H1 (cell line): ENCODE results near the gene BAIAP2. TPM values are rescaled to one million over a fixed set of nuclear protein-coding genes. Genes with fewer than 3 reads are reported as not detected.
A peak's percentile ranks its signal among the peaks of the same experiment; 100 is the strongest.

ENCODE experiments used
- CTCF ChIA-PET: fragments of 300-600 bp; sonication (Branson Sonifier 250); formaldehyde crosslinking; loops from one replicate; lab custom pipeline; 2021; ENCODE audit not compliant: partially characterized antibody; lab: Charles Lee
- POLR2A ChIA-PET: fragments of 300-600 bp; sonication (Branson Sonifier 250); formaldehyde crosslinking; loops from one replicate; lab custom pipeline; 2021; ENCODE audit warnings: inconsistent platforms; ENCODE audit not compliant: partially characterized antibody; lab: Charles Lee
- DNase-seq, 2 experiments: peaks; one replicate each; pipeline versions ENCODE4 v3.0.0 to v3.0.0-alpha.2; 2010 to 2022; ENCODE audit warnings: low spot score in 2 of 2, low read depth in 1 of 2, mixed read lengths in 1 of 2
- FAIRE-seq: peaks from 2 replicates; lab custom pipeline; 2011; peaks lifted over from hg19 to GRCh38; lab: Jason Lieb, UNC
- H2AFZ ChIP-seq: 2 replicates; pipeline ENCODE4 v1.8.1; 2012; ENCODE audit warnings: low read length, inconsistent platforms
- H2AK5ac ChIP-seq: 2 replicates; pipeline ENCODE4 v1.6.1; 2013; ENCODE audit warnings: low read depth, low read length
- H2BK120ac ChIP-seq: replicated peaks from 2 replicates; pipeline ENCODE3; 2013; ENCODE audit warnings: low read depth, low read length, inconsistent platforms
- H2BK12ac ChIP-seq: 2 replicates; pipeline ENCODE4 v1.6.1; 2013; ENCODE audit warnings: low read depth, low read length
- H2BK15ac ChIP-seq: 2 replicates; pipeline ENCODE4 v1.6.1; 2013; ENCODE audit warnings: low read length
- H2BK20ac ChIP-seq: 2 replicates; pipeline ENCODE4 v1.6.1; 2013; ENCODE audit warnings: low read length
- H2BK5ac ChIP-seq: 2 replicates; pipeline ENCODE4 v1.6.1; 2013; ENCODE audit warnings: low read depth, low read length
- H3K14ac ChIP-seq: 2 replicates; pipeline ENCODE4 v1.6.1; 2013; ENCODE audit warnings: inconsistent platforms; ENCODE audit not compliant: insufficient read length
- H3K18ac ChIP-seq: 2 replicates; pipeline ENCODE4 v1.6.1; 2013; ENCODE audit warnings: low read length; ENCODE audit errors: extremely low read depth
- H3K23ac ChIP-seq: 2 replicates; pipeline ENCODE4 v1.6.1; 2013; ENCODE audit warnings: inconsistent platforms; ENCODE audit not compliant: insufficient read length
- H3K23me2 ChIP-seq: 2 replicates; pipeline ENCODE4 v1.6.1; 2013; ENCODE audit warnings: low read depth, low read length
- H3K27ac ChIP-seq: 2 replicates; pipeline ENCODE4 v1.6.1; 2011; ENCODE audit warnings: low read depth, low read length, inconsistent platforms
- H3K27me3 ChIP-seq, 4 experiments: replicated peaks in 1 of 4; 1 replicate in 1 of 4; 2 replicates in 3 of 4; pipeline versions ENCODE4 v1.6.1 to v1.8.1; 2011 to 2013; ENCODE audit warnings: low read length in 3 of 4, mild to moderate bottlenecking in 3 of 4, inconsistent platforms in 2 of 4, mixed read lengths in 2 of 4, moderate library complexity in 1 of 4; ENCODE audit not compliant: control insufficient read depth in 3 of 4, insufficient read depth in 3 of 4; ENCODE audit errors: extremely low read depth in 1 of 4
- H3K36me3 ChIP-seq, 4 experiments: 2 replicates each; pipeline versions ENCODE4 v1.6.1 to v1.8.1; 2011 to 2013; ENCODE audit warnings: mild to moderate bottlenecking in 4 of 4, low read length in 3 of 4, moderate library complexity in 2 of 4, control low read depth in 1 of 4, inconsistent platforms in 1 of 4; ENCODE audit not compliant: insufficient read depth in 4 of 4, control insufficient read depth in 2 of 4
- H3K4ac ChIP-seq: replicated peaks from 2 replicates; pipeline ENCODE3; 2013; ENCODE audit warnings: low read length, low read depth, mixed read lengths, inconsistent platforms; ENCODE audit not compliant: insufficient read length
- H3K4me1 ChIP-seq, 4 experiments: replicated peaks in 1 of 4; 1 replicate in 1 of 4; 2 replicates in 3 of 4; pipeline versions ENCODE4 v1.6.1 to v1.8.1; 2011 to 2013; ENCODE audit warnings: low read length in 3 of 4, inconsistent platforms in 2 of 4, mixed read lengths in 1 of 4; ENCODE audit not compliant: insufficient read depth in 4 of 4, control insufficient read depth in 3 of 4
- H3K4me2 ChIP-seq, 2 experiments: 2 replicates each; pipeline versions ENCODE4 v1.6.1 to v1.8.1; 2011 to 2013; ENCODE audit warnings: low read depth in 2 of 2, low read length in 2 of 2, control low read depth in 1 of 2, inconsistent platforms in 1 of 2, mild to moderate bottlenecking in 1 of 2; ENCODE audit not compliant: insufficient read depth in 1 of 2
- H3K4me3 ChIP-seq, 4 experiments: fragments of 200-600, 300-600 bp in 1 of 4; sonication (generic), shearing (Covaris generic), sonication (Bioruptor Twin) in 1 of 4; 2 replicates each; pipeline versions ENCODE4 v1.5.1 to v1.8.1; 2011 to 2016; ENCODE audit warnings: low read length in 4 of 4, low read depth in 3 of 4, control low read depth in 2 of 4, inconsistent platforms in 2 of 4, mild to moderate bottlenecking in 2 of 4, mixed read lengths in 1 of 4, moderate library complexity in 1 of 4; ENCODE audit not compliant: insufficient read depth in 2 of 4; ENCODE audit errors: extremely low read depth in 1 of 4
- H3K56ac ChIP-seq: replicated peaks from 2 replicates; pipeline ENCODE3; 2013; ENCODE audit warnings: low read depth, mild to moderate bottlenecking, mixed read lengths, low read length, inconsistent platforms; ENCODE audit not compliant: insufficient read length
- H3K79me1 ChIP-seq: 2 replicates; pipeline ENCODE4 v1.6.1; 2013; ENCODE audit warnings: low read depth, low read length, control low read depth
- H3K79me2 ChIP-seq, 2 experiments: 2 replicates each; pipeline versions ENCODE4 v1.6.1 to v1.8.1; 2012 to 2013; ENCODE audit warnings: low read length in 2 of 2, mild to moderate bottlenecking in 2 of 2, inconsistent platforms in 1 of 2; ENCODE audit not compliant: insufficient read depth in 2 of 2, control insufficient read depth in 1 of 2
- H3K9ac ChIP-seq, 4 experiments: replicated peaks in 1 of 4; 1 replicate in 1 of 4; 2 replicates in 3 of 4; pipeline versions ENCODE4 v1.6.1 to v1.8.1; 2011 to 2013; ENCODE audit warnings: low read depth in 3 of 4, low read length in 3 of 4, control low read depth in 2 of 4, mild to moderate bottlenecking in 2 of 4, moderate library complexity in 2 of 4, inconsistent platforms in 1 of 4; ENCODE audit errors: extremely low read depth in 1 of 4
- H3K9me3 ChIP-seq, 2 experiments: 2 replicates each; pipeline versions ENCODE4 v1.6.1 to v1.8.1; 2012 to 2013; ENCODE audit warnings: mild to moderate bottlenecking in 2 of 2, moderate library complexity in 2 of 2, control low read depth in 1 of 2, inconsistent platforms in 1 of 2, low read depth in 1 of 2, low read length in 1 of 2, mixed read lengths in 1 of 2; ENCODE audit not compliant: insufficient read depth in 2 of 2
- H4K20me1 ChIP-seq, 2 experiments: replicated peaks in 1 of 2; 2 replicates each; pipeline versions ENCODE3 to v1.8.1; 2011 to 2013; ENCODE audit warnings: inconsistent platforms in 2 of 2, low read length in 2 of 2, mild to moderate bottlenecking in 1 of 2; ENCODE audit not compliant: insufficient read depth in 2 of 2, control insufficient read depth in 1 of 2
- H4K5ac ChIP-seq: 2 replicates; pipeline ENCODE4 v1.6.1; 2013; ENCODE audit warnings: low read length, low read depth, mixed read lengths, inconsistent platforms; ENCODE audit not compliant: insufficient read length
- H4K8ac ChIP-seq: 2 replicates; pipeline ENCODE4 v1.8.0; 2013; ENCODE audit warnings: mild to moderate bottlenecking, moderate library complexity, low read length, inconsistent platforms; ENCODE audit not compliant: insufficient read depth; ENCODE audit errors: extremely low read depth
- H4K91ac ChIP-seq: replicated peaks from 2 replicates; pipeline ENCODE3; 2013; ENCODE audit warnings: low read length, mixed read lengths, inconsistent platforms; ENCODE audit not compliant: insufficient read length
- BCL11A ChIP-seq, 2 experiments: IDR thresholded peaks; one replicate each; pipeline ENCODE4 v1.6.1; 2011; ENCODE audit warnings: low read depth in 2 of 2, low read length in 2 of 2, mild to moderate bottlenecking in 2 of 2
- CHD2 ChIP-seq: IDR thresholded peaks from 2 replicates; pipeline ENCODE4 v1.6.1; 2012; ENCODE audit warnings: low read length, improper control_type of control experiment
- EGR1 ChIP-seq: IDR thresholded peaks from 2 replicates; pipeline ENCODE4 v1.6.1; 2011; ENCODE audit warnings: low read depth, low read length, borderline replicate concordance
- GABPA ChIP-seq: IDR thresholded peaks from 2 replicates; pipeline ENCODE4 v1.6.1; 2011; ENCODE audit warnings: mild to moderate bottlenecking, low read length, moderate library complexity, borderline replicate concordance; ENCODE audit not compliant: insufficient read depth
- POU5F1 ChIP-seq: IDR thresholded peaks from 2 replicates; pipeline ENCODE4 v1.6.1; 2011; ENCODE audit warnings: low read depth, mild to moderate bottlenecking, low read length, moderate library complexity
- RNF2 ChIP-seq: fragments of 200-900, 300-1000 bp; sonication (generic); IDR thresholded peaks from 2 replicates; pipeline ENCODE4 v1.7.1; 2016; ENCODE audit warnings: borderline replicate concordance, low read depth, mild to moderate bottlenecking, antibody characterized with exemption, low read length; ENCODE audit not compliant: poor library complexity, severe bottlenecking; ENCODE audit errors: missing control alignments
- SAP30 ChIP-seq: fragments of 300-600 bp; sonication (generic); IDR thresholded peaks from 2 replicates; pipeline ENCODE4 v1.7.1; 2012; ENCODE audit warnings: low read length, moderate library complexity, mild to moderate bottlenecking, inconsistent platforms; ENCODE audit not compliant: insufficient read depth, insufficient replicate concordance
- SIRT6 ChIP-seq: IDR thresholded peaks from one replicate; pipeline ENCODE4 v1.7.1; 2012; ENCODE audit warnings: low read length, inconsistent platforms
- TEAD4 ChIP-seq: IDR thresholded peaks from 2 replicates; pipeline ENCODE4 v1.6.1; 2012; ENCODE audit warnings: low read depth, low read length, inconsistent platforms, mixed read lengths
- WGBS, 2 experiments: shearing (Covaris generic) in 1 of 2; methylation state at CpG; one replicate each; pipeline versions ENCODE4 v1.1.6 to v1.1.7; 2013 to 2015; ENCODE audit warnings: low lambda C conversion rate in 2 of 2, mixed read lengths in 2 of 2, inconsistent platforms in 1 of 2, low coverage in 1 of 2, missing lambda C conversion rate in 1 of 2; ENCODE audit not compliant: insufficient replicate concordance in 2 of 2, insufficient coverage in 1 of 2, insufficient read length in 1 of 2; ENCODE audit errors: extremely low coverage in 1 of 2, missing lambda C conversion rate in 1 of 2; 5-methylcytosine and 5-hydroxymethylcytosine counted together
- polyA plus RNA-seq, 7 experiments: library from polyadenylated mRNA; depleted of rRNA in 3 of 7; stranded (reverse) in 5 of 7; unstranded in 2 of 7; fragments of >200 nt in 5 of 7; fragments of 200-250 nt in 2 of 7; gene quantifications; 1 replicate in 5 of 7; 2 replicates in 1 of 7; 4 replicates in 1 of 7; pipeline versions ENCODE4 v1.2.1 to v1.2.3, GENCODE V29; 2011 to 2013; ENCODE audit warnings: missing spikeins in 2 of 7, mixed read lengths in 2 of 7
- total RNA-seq: library from RNA; stranded (reverse); fragmentation: NEBNext Ultra II Directional; extraction: Animal tissue kit (Norgen Biotek cat#: 25700); gene quantifications from 2 replicates; pipeline ENCODE4 v1.2.1, GENCODE V29; 2021

BAIAP2 gene
- total and polyA plus RNA-seq, 2 of the 8 experiments (the other 6 are each of a cell fraction or from before 2014, with no cell fraction given), result 10.0 to 22.8 TPM

DNA sequence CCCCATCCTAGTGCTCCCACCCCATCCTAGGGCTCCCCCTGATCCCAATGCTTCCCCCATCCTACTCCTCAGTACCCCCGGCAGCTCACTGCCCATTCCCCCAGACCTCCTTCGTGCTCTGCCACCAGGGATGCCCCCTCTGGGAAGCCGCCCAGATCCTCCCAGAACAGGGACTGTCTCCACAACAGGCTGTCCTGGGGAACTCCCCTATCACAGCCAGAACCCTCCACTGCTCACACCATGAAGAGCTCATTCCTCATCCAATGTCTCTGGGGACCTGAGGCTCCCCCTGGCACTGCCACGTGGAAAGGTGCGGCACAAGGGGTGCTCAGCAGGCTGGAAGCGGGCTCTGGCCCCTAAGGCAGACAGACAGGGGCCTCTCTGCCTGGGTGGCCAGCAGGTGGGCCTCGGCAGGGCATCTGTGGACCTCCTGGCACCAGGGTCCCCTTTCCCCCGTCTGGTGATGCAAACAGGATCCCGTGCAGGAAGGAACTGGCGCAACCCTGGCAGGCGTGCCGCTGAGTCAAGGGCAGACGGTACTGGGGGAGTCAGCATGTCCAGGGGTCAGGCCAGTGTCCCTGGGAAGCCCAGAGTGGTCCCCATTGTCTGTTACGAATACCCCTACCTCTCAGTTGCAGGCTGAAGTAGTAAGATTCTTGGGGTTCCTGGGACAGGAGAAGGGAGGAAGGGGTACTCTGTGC is 115.6 kb downstream of the BAIAP2 start:
- no peak for FAIRE-seq

More for the DNA sequence above, 115.6 kb downstream of the BAIAP2 start:
- TF ChIP-seq CHD2 (no peak), TEAD4 (no peak), EGR1 (no peak), POU5F1 (no peak), BCL11A (IDR thresholded peaks at IDR 0.05; ENCODE audit: low read depth in 2 of 2, low read length in 2 of 2) (no peak), RNF2 (no peak), GABPA (no peak), SIRT6 (no peak), SAP30 (no peak)
- TF ChIP-seq, all 59 proteins: peak for 0
- no peaks in the 10 kb centered on the region; a peak in 1 of 7 replicates for H3K4me1 ChIP-seq
- no peaks in the 10 kb centered on the region for H3K36me3 ChIP-seq
- H3K79me2 ChIP-seq, result no peaks in the 10 kb centered on the region
- H3K27me3 ChIP-seq, result no peaks in the 10 kb centered on the region
- peak overlapping the region; percentile 68; the same call in 1 of the 2 replicates for H4K8ac ChIP-seq
- H3K9me3 ChIP-seq, result no peaks in the 10 kb centered on the region
- H2BK12ac ChIP-seq, result no peak overlapping the region
- no peak overlapping the region for H2BK20ac ChIP-seq
- H3K4me2 ChIP-seq, result no peak overlapping the region
- ChIA-PET CTCF (interaction anchor here (0.6 to 1.7 kb wide), 5 partner anchors 17 to 347 kb away, joined by 3 to 5 read pairs (median 4); no protein-coding TSS in a partner anchor), POLR2A (interaction anchor here (0.6 kb wide), 1 partner anchor 94 kb away, joined by 5 read pairs; no protein-coding TSS in a partner anchor)
- H3K4me3 ChIP-seq, result no peak overlapping the region
- H4K20me1 ChIP-seq, result no peaks in the 10 kb centered on the region
- no peak overlapping the region for H3K56ac ChIP-seq
- no peaks in the 10 kb centered on the region for H3K79me1 ChIP-seq
- H4K91ac ChIP-seq, result no peak overlapping the region
- H2BK5ac ChIP-seq, result no peak overlapping the region
- H3K23me2 ChIP-seq, result no peaks in the 10 kb centered on the region
- H2BK15ac ChIP-seq, result no peak overlapping the region
- H4K5ac ChIP-seq, result no peak overlapping the region
- WGBS, 2 experiments, result 87% methylated on average over 12 of the region's 14 CpGs; no CpG with 5 or more reads in 1 of the 2 experiments
- H3K4ac ChIP-seq, result no peak overlapping the region
- DNase-seq, result no peak
- H3K27ac ChIP-seq, result no peak overlapping the region
- H2BK120ac ChIP-seq, result no peak overlapping the region
- no peak overlapping the region for H3K9ac ChIP-seq
- H3K14ac ChIP-seq, result no peak overlapping the region
- no peak overlapping the region for H3K23ac ChIP-seq
- no peak overlapping the region for H2AFZ ChIP-seq
- no peak overlapping the region for H2AK5ac ChIP-seq
- H3K18ac ChIP-seq, result no peak overlapping the region
